Measurements from ENCODE around the gene PDE2A. TPM values are rescaled to one million over a fixed set of nuclear protein-coding genes. Genes with fewer than 3 reads are reported as not detected.

PDE2A gene
- total RNA-seq, 1 donor from 2014 or later, result 30.0 TPM

- DNase-seq, result no peak
- intact Hi-C loops (cut with micrococcal nuclease), result no loop called here
Measured at GRCh38 chr11:72705442-72706365, 31.5 kb upstream of the PDE2A start.

DNA sequence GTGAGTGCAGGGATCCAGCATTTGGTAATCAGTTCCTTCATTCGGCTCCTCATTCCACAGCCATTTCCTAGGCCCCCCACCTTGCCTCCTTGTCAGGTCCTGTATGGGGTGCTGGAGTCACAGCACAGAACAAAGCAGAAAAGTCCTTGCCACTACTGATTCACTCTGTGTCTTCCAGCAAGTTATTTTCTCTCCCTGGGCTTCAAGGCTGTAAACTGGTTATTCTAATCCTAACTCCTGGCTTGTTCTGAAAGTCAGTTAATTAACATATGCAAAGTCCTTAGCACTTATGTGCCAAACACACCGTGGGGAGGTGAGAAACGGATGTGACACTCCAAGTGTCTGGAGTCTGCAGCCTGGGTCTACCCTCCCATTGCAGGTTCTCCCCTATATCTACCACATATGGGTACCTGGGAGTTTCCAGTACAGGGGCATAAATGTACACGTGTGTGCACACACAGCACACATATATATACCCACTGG lies 30.6 kb upstream of the PDE2A start:
- ATAC-seq (no peak), DNase-seq (no peak)
- intact Hi-C loops (cut with micrococcal nuclease), result no loop called here

More at GRCh38 chr11:72705442-72706365, 31.5 kb upstream of the PDE2A start:
- no peak for ATAC-seq

DNA sequence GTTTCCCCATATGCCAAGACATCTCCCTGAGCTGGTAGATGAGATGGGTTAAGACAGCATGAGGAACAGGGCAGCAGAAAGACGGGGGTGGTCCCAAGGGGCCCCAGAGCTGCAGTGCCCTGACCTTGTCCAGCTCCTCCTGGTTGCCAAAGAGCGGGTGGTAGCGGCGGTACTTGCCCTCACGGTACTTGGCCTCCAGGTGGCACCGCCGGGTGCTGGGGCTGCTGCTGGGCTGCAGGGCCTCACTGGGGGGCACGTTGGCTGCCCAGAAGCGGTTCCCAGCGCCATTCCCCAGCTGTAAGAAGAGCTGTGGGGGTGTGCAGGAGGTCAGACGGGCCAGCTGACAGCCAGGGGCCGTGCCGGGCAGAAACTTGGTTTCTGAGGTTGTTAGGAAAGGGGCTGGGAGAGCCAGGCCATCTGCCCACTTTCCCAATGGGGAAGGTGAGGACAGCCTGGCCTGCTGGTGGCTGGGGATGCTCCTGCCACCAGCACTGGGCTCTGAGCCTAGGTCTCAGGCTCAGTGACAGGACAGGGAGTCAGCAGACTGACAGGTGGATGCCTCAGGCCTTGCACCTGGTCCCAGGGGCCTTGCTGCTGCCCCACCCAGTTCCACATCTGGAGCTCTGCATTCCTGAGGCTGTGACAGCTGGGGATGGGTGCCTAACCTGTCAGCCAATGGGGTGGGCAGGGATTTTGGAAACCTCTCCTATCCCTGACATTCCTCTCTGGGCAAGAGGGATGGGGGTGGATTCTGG lies 30.0 kb upstream of the PDE2A start:
- peak; percentile 2 for ATAC-seq

GRCh38 chr11:72703267-72704008 lies 29.2 kb upstream of the PDE2A start:
- DNase-seq (peak; percentile 89), ATAC-seq (peak; percentile 82)
- intact Hi-C loops (cut with micrococcal nuclease), result no loop called here

More for the DNA sequence above, 30.0 kb upstream of the PDE2A start:
- peak; percentile 49 for DNase-seq
- intact Hi-C loops (cut with micrococcal nuclease), result no loop called here

- intact Hi-C loops (cut with micrococcal nuclease), result no loop called here
- no peak for DNase-seq
- ATAC-seq, result no peak
Measured at GRCh38 chr11:72702577-72703241, 28.5 kb upstream of the PDE2A start.

GRCh38 chr11:72702096-72702495 lies 27.9 kb upstream of the PDE2A start:
- ATAC-seq (peak; percentile 10), DNase-seq (peak; percentile 59)
- intact Hi-C loops (cut with micrococcal nuclease), result no loop called here

GRCh38 chr11:72701466-72701865 lies 27.2 kb upstream of the PDE2A start:
- ATAC-seq, result no peak
- no peak for DNase-seq
- intact Hi-C loops (cut with micrococcal nuclease), result no loop called here

GRCh38 chr11:72700146-72700545 lies 25.9 kb upstream of the PDE2A start:
- ATAC-seq (no peak), DNase-seq (no peak)
- intact Hi-C loops (cut with micrococcal nuclease), result no loop called here

- DNase-seq (no peak), ATAC-seq (no peak)
- intact Hi-C loops (cut with micrococcal nuclease), result no loop called here
Measured at GRCh38 chr11:72697814-72698213, 23.6 kb upstream of the PDE2A start.

- DNase-seq (peak; percentile 77), ATAC-seq (peak; percentile 63)
- intact Hi-C loops (cut with micrococcal nuclease), result no loop called here
Measured at GRCh38 chr11:72696866-72697700, 22.9 kb upstream of the PDE2A start.

GRCh38 chr11:72695354-72695753 lies 21.1 kb upstream of the PDE2A start:
- DNase-seq, result no peak
- intact Hi-C loops (cut with micrococcal nuclease), result no loop called here
- ATAC-seq, result no peak

GRCh38 chr11:72693271-72693968 lies 19.2 kb upstream of the PDE2A start:
- DNase-seq (no peak), ATAC-seq (no peak)
- intact Hi-C loops (cut with micrococcal nuclease), result no loop called here

- DNase-seq, result peak; percentile 56
- ATAC-seq, result peak; percentile 67
- intact Hi-C loops (cut with micrococcal nuclease), result no loop called here
Measured at GRCh38 chr11:72692498-72693237, 18.4 kb upstream of the PDE2A start.

- ATAC-seq (no peak), DNase-seq (no peak)
- intact Hi-C loops (cut with micrococcal nuclease), result no loop called here
Measured at GRCh38 chr11:72690166-72690565, 15.9 kb upstream of the PDE2A start.

- no peak for DNase-seq
- no peak for ATAC-seq
- intact Hi-C loops (cut with micrococcal nuclease), result no loop called here
Measured at GRCh38 chr11:72688929-72689328, 14.7 kb upstream of the PDE2A start.

DNA sequence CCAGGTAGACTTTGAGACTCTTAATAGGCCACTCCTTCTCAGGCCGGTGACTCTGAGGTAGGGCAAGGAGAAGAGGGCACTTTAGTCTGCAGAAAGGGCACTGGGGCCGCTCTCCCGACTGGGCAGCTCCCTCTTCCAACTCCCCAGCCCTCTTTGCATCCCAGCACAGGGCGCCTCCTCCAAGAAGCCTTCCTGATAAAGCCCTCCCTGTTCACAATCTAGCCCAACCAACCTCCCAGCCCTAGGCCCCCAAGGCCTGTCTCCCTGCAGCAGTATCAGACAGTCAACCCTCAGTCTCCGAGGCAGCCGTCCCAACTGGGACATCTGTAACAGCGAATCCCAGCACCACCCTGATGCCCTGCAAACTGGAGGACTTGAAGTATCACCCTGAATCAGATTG lies 14.3 kb upstream of the PDE2A start:
- ATAC-seq, result no peak
- intact Hi-C loops (cut with micrococcal nuclease), result no loop called here

GRCh38 chr11:72687326-72687725 lies 13.1 kb upstream of the PDE2A start:
- DNase-seq, result no peak
- ATAC-seq, result no peak
- intact Hi-C loops (cut with micrococcal nuclease), result no loop called here

More for the DNA sequence above, 14.3 kb upstream of the PDE2A start:
- no peak for DNase-seq
